H1 (cell line): ENCODE data around the gene TBC1D22B. TPM values are rescaled to one million over a fixed set of nuclear protein-coding genes. Genes with fewer than 3 reads are reported as not detected.

Experiments used
- CTCF ChIA-PET: fragments of 300-600 bp; sonication (Branson Sonifier 250); formaldehyde crosslinking; loops from one replicate; lab custom pipeline; 2021; ENCODE audit not compliant: partially characterized antibody; lab: Charles Lee
- POLR2A ChIA-PET: fragments of 300-600 bp; sonication (Branson Sonifier 250); formaldehyde crosslinking; loops from one replicate; lab custom pipeline; 2021; ENCODE audit warnings: inconsistent platforms; ENCODE audit not compliant: partially characterized antibody; lab: Charles Lee
- DNase-seq, 2 experiments: peaks; one replicate each; pipeline versions ENCODE4 v3.0.0 to v3.0.0-alpha.2; 2010 to 2022; ENCODE audit warnings: low spot score in 2 of 2, low read depth in 1 of 2, mixed read lengths in 1 of 2
- FAIRE-seq: peaks from 2 replicates; lab custom pipeline; 2011; peaks lifted over from hg19 to GRCh38; lab: Jason Lieb, UNC
- H2AFZ ChIP-seq: 2 replicates; pipeline ENCODE4 v1.8.1; 2012; ENCODE audit warnings: low read length, inconsistent platforms
- H2AK5ac ChIP-seq: 2 replicates; pipeline ENCODE4 v1.6.1; 2013; ENCODE audit warnings: low read depth, low read length
- H2BK120ac ChIP-seq: replicated peaks from 2 replicates; pipeline ENCODE3; 2013; ENCODE audit warnings: low read depth, low read length, inconsistent platforms
- H2BK12ac ChIP-seq: 2 replicates; pipeline ENCODE4 v1.6.1; 2013; ENCODE audit warnings: low read depth, low read length
- H2BK15ac ChIP-seq: 2 replicates; pipeline ENCODE4 v1.6.1; 2013; ENCODE audit warnings: low read length
- H2BK20ac ChIP-seq: 2 replicates; pipeline ENCODE4 v1.6.1; 2013; ENCODE audit warnings: low read length
- H2BK5ac ChIP-seq: 2 replicates; pipeline ENCODE4 v1.6.1; 2013; ENCODE audit warnings: low read depth, low read length
- H3K14ac ChIP-seq: 2 replicates; pipeline ENCODE4 v1.6.1; 2013; ENCODE audit warnings: inconsistent platforms; ENCODE audit not compliant: insufficient read length
- H3K18ac ChIP-seq: 2 replicates; pipeline ENCODE4 v1.6.1; 2013; ENCODE audit warnings: low read length; ENCODE audit errors: extremely low read depth
- H3K23ac ChIP-seq: 2 replicates; pipeline ENCODE4 v1.6.1; 2013; ENCODE audit warnings: inconsistent platforms; ENCODE audit not compliant: insufficient read length
- H3K23me2 ChIP-seq: 2 replicates; pipeline ENCODE4 v1.6.1; 2013; ENCODE audit warnings: low read depth, low read length
- H3K27ac ChIP-seq: 2 replicates; pipeline ENCODE4 v1.6.1; 2011; ENCODE audit warnings: low read depth, low read length, inconsistent platforms
- H3K27me3 ChIP-seq, 4 experiments: replicated peaks in 1 of 4; 1 replicate in 1 of 4; 2 replicates in 3 of 4; pipeline versions ENCODE4 v1.6.1 to v1.8.1; 2011 to 2013; ENCODE audit warnings: low read length in 3 of 4, mild to moderate bottlenecking in 3 of 4, inconsistent platforms in 2 of 4, mixed read lengths in 2 of 4, moderate library complexity in 1 of 4; ENCODE audit not compliant: control insufficient read depth in 3 of 4, insufficient read depth in 3 of 4; ENCODE audit errors: extremely low read depth in 1 of 4
- H3K36me3 ChIP-seq, 4 experiments: 2 replicates each; pipeline versions ENCODE4 v1.6.1 to v1.8.1; 2011 to 2013; ENCODE audit warnings: mild to moderate bottlenecking in 4 of 4, low read length in 3 of 4, moderate library complexity in 2 of 4, control low read depth in 1 of 4, inconsistent platforms in 1 of 4; ENCODE audit not compliant: insufficient read depth in 4 of 4, control insufficient read depth in 2 of 4
- H3K4ac ChIP-seq: replicated peaks from 2 replicates; pipeline ENCODE3; 2013; ENCODE audit warnings: low read length, low read depth, mixed read lengths, inconsistent platforms; ENCODE audit not compliant: insufficient read length
- H3K4me1 ChIP-seq, 4 experiments: replicated peaks in 1 of 4; 1 replicate in 1 of 4; 2 replicates in 3 of 4; pipeline versions ENCODE4 v1.6.1 to v1.8.1; 2011 to 2013; ENCODE audit warnings: low read length in 3 of 4, inconsistent platforms in 2 of 4, mixed read lengths in 1 of 4; ENCODE audit not compliant: insufficient read depth in 4 of 4, control insufficient read depth in 3 of 4
- H3K4me2 ChIP-seq, 2 experiments: 2 replicates each; pipeline versions ENCODE4 v1.6.1 to v1.8.1; 2011 to 2013; ENCODE audit warnings: low read depth in 2 of 2, low read length in 2 of 2, control low read depth in 1 of 2, inconsistent platforms in 1 of 2, mild to moderate bottlenecking in 1 of 2; ENCODE audit not compliant: insufficient read depth in 1 of 2
- H3K4me3 ChIP-seq, 4 experiments: fragments of 200-600, 300-600 bp in 1 of 4; sonication (generic), shearing (Covaris generic), sonication (Bioruptor Twin) in 1 of 4; 2 replicates each; pipeline versions ENCODE4 v1.5.1 to v1.8.1; 2011 to 2016; ENCODE audit warnings: low read length in 4 of 4, low read depth in 3 of 4, control low read depth in 2 of 4, inconsistent platforms in 2 of 4, mild to moderate bottlenecking in 2 of 4, mixed read lengths in 1 of 4, moderate library complexity in 1 of 4; ENCODE audit not compliant: insufficient read depth in 2 of 4; ENCODE audit errors: extremely low read depth in 1 of 4
- H3K56ac ChIP-seq: replicated peaks from 2 replicates; pipeline ENCODE3; 2013; ENCODE audit warnings: low read depth, mild to moderate bottlenecking, mixed read lengths, low read length, inconsistent platforms; ENCODE audit not compliant: insufficient read length
- H3K79me1 ChIP-seq: 2 replicates; pipeline ENCODE4 v1.6.1; 2013; ENCODE audit warnings: low read depth, low read length, control low read depth
- H3K79me2 ChIP-seq, 2 experiments: 2 replicates each; pipeline versions ENCODE4 v1.6.1 to v1.8.1; 2012 to 2013; ENCODE audit warnings: low read length in 2 of 2, mild to moderate bottlenecking in 2 of 2, inconsistent platforms in 1 of 2; ENCODE audit not compliant: insufficient read depth in 2 of 2, control insufficient read depth in 1 of 2
- H3K9ac ChIP-seq, 4 experiments: replicated peaks in 1 of 4; 1 replicate in 1 of 4; 2 replicates in 3 of 4; pipeline versions ENCODE4 v1.6.1 to v1.8.1; 2011 to 2013; ENCODE audit warnings: low read depth in 3 of 4, low read length in 3 of 4, control low read depth in 2 of 4, mild to moderate bottlenecking in 2 of 4, moderate library complexity in 2 of 4, inconsistent platforms in 1 of 4; ENCODE audit errors: extremely low read depth in 1 of 4
- H3K9me3 ChIP-seq, 2 experiments: 2 replicates each; pipeline versions ENCODE4 v1.6.1 to v1.8.1; 2012 to 2013; ENCODE audit warnings: mild to moderate bottlenecking in 2 of 2, moderate library complexity in 2 of 2, control low read depth in 1 of 2, inconsistent platforms in 1 of 2, low read depth in 1 of 2, low read length in 1 of 2, mixed read lengths in 1 of 2; ENCODE audit not compliant: insufficient read depth in 2 of 2
- H4K20me1 ChIP-seq, 2 experiments: replicated peaks in 1 of 2; 2 replicates each; pipeline versions ENCODE3 to v1.8.1; 2011 to 2013; ENCODE audit warnings: inconsistent platforms in 2 of 2, low read length in 2 of 2, mild to moderate bottlenecking in 1 of 2; ENCODE audit not compliant: insufficient read depth in 2 of 2, control insufficient read depth in 1 of 2
- H4K5ac ChIP-seq: 2 replicates; pipeline ENCODE4 v1.6.1; 2013; ENCODE audit warnings: low read length, low read depth, mixed read lengths, inconsistent platforms; ENCODE audit not compliant: insufficient read length
- H4K8ac ChIP-seq: 2 replicates; pipeline ENCODE4 v1.8.0; 2013; ENCODE audit warnings: mild to moderate bottlenecking, moderate library complexity, low read length, inconsistent platforms; ENCODE audit not compliant: insufficient read depth; ENCODE audit errors: extremely low read depth
- H4K91ac ChIP-seq: replicated peaks from 2 replicates; pipeline ENCODE3; 2013; ENCODE audit warnings: low read length, mixed read lengths, inconsistent platforms; ENCODE audit not compliant: insufficient read length
- ASH2L ChIP-seq: fragments of 200-600, 300-600 bp; sonication (generic); IDR thresholded peaks from one replicate; pipeline ENCODE4 v1.7.1; 2017; ENCODE audit warnings: low read length
- CBX5 ChIP-seq: fragments of 300-800, 300-1000 bp; sonication (generic); IDR thresholded peaks from 2 replicates; pipeline ENCODE4 v1.7.1; 2016; ENCODE audit warnings: antibody characterized with exemption, low read length, low read depth
- MAX ChIP-seq: IDR thresholded peaks from 2 replicates; pipeline ENCODE4 v1.6.1; 2012; ENCODE audit warnings: inconsistent platforms
- ZNF274 ChIP-seq: IDR thresholded peaks from 2 replicates; pipeline ENCODE4 v1.7.0; 2012; ENCODE audit warnings: low read length, borderline replicate concordance; ENCODE audit errors: extremely low read depth
- WGBS, 2 experiments: shearing (Covaris generic) in 1 of 2; methylation state at CpG; one replicate each; pipeline versions ENCODE4 v1.1.6 to v1.1.7; 2013 to 2015; ENCODE audit warnings: low lambda C conversion rate in 2 of 2, mixed read lengths in 2 of 2, inconsistent platforms in 1 of 2, low coverage in 1 of 2, missing lambda C conversion rate in 1 of 2; ENCODE audit not compliant: insufficient replicate concordance in 2 of 2, insufficient coverage in 1 of 2, insufficient read length in 1 of 2; ENCODE audit errors: extremely low coverage in 1 of 2, missing lambda C conversion rate in 1 of 2; 5-methylcytosine and 5-hydroxymethylcytosine counted together
- polyA plus RNA-seq, 7 experiments: library from polyadenylated mRNA; depleted of rRNA in 3 of 7; stranded (reverse) in 5 of 7; unstranded in 2 of 7; fragments of >200 nt in 5 of 7; fragments of 200-250 nt in 2 of 7; gene quantifications; 1 replicate in 5 of 7; 2 replicates in 1 of 7; 4 replicates in 1 of 7; pipeline versions ENCODE4 v1.2.1 to v1.2.3, GENCODE V29; 2011 to 2013; ENCODE audit warnings: missing spikeins in 2 of 7, mixed read lengths in 2 of 7
- total RNA-seq: library from RNA; stranded (reverse); fragmentation: NEBNext Ultra II Directional; extraction: Animal tissue kit (Norgen Biotek cat#: 25700); gene quantifications from 2 replicates; pipeline ENCODE4 v1.2.1, GENCODE V29; 2021

The TBC1D22B gene
- total and polyA plus RNA-seq, 2 of the 8 experiments (the other 6 are each of a cell fraction or from before 2014, with no cell fraction given): 10.1 to 17.4 TPM

GRCh38 chr6:37282371-37282770, 24.8 kb downstream of the TBC1D22B start:
- Histone ChIP-seq H3K14ac (no peak overlapping the region), H2BK12ac (no peak overlapping the region), H3K23me2 (no peaks in the 10 kb centered on the region), H2BK20ac (no peak overlapping the region), H4K5ac (no peak overlapping the region), H4K91ac (no peak overlapping the region), H3K18ac (no peak overlapping the region), H2BK5ac (no peak overlapping the region), H3K4me1 (no peaks in the 10 kb centered on the region), H3K79me2 (no peaks in the 10 kb centered on the region; a peak in 1 of 4 replicates), H2BK15ac (no peak overlapping the region), H3K23ac (no peak overlapping the region), H4K8ac (no peak overlapping the region), H3K27ac (no peak overlapping the region), H3K36me3 (peaks cover 7 to 43% (median 36%) of the 10 kb centered on the region in 4 experiments), H3K4ac (no peak overlapping the region), H3K27me3 (no peaks in the 10 kb centered on the region), H2AK5ac (no peak overlapping the region), H3K79me1 (no peaks in the 10 kb centered on the region; the same call in 1 of the 2 replicates), H3K9me3 (no peaks in the 10 kb centered on the region), H2BK120ac (no peak overlapping the region), H3K9ac (no peak overlapping the region), H2AFZ (no peak overlapping the region), H3K4me3 (no peak overlapping the region), H3K56ac (no peak overlapping the region), H3K4me2 (no peak overlapping the region), H4K20me1 (peaks cover 2 to 6% of the 10 kb centered on the region in 2 experiments)
- FAIRE-seq: no peak
- CTCF ChIA-PET: interaction anchor here (0.9 to 1.2 kb wide), 2 partner anchors 24 to 264 kb away, joined by 3 read pairs; no protein-coding TSS in a partner anchor
- WGBS, 2 experiments: 94% methylated on average over 2 of the region's 2 CpGs; no CpG with 5 or more reads in 1 of the 2 experiments
- DNase-seq: no peak
- POLR2A ChIA-PET: no interaction called here
- TF ChIP-seq ZNF274 (no peak), CBX5 (no peak), ASH2L (no peak), MAX (no peak)
